Parathyroid adenoma (tissue), 2 donors: ENCODE measurements around the gene PRR11.

Experiments used
- H2AFZ ChIP-seq: fragments of 300-600 bp; sonication (generic); one replicate; pipeline ENCODE4 v1.7.0; 2017; ENCODE audit warnings: antibody characterized with exemption, mild to moderate bottlenecking
- H3K27ac ChIP-seq: fragments of 300-600 bp; sonication (generic); one replicate; pipeline ENCODE4 v1.7.0; 2017
- H3K27me3 ChIP-seq: fragments of 300-600 bp; sonication (generic); one replicate; pipeline ENCODE4 v1.7.0; 2017; ENCODE audit warnings: low read length; ENCODE audit not compliant: control insufficient read depth, insufficient read depth
- H3K36me3 ChIP-seq: fragments of 300-600 bp; sonication (generic); one replicate; pipeline ENCODE4 v1.7.0; 2017; ENCODE audit warnings: low read length; ENCODE audit not compliant: control insufficient read depth, insufficient read depth
- H3K4me1 ChIP-seq: fragments of 300-600 bp; sonication (generic); one replicate; pipeline ENCODE4 v1.7.0; 2017; ENCODE audit warnings: control low read depth
- H3K4me2 ChIP-seq: fragments of 300-600 bp; sonication (generic); one replicate; pipeline ENCODE4 v1.7.0; 2017; ENCODE audit warnings: low read length
- H3K4me3 ChIP-seq: fragments of 300-600 bp; sonication (generic); one replicate; pipeline ENCODE4 v1.7.0; 2017; ENCODE audit warnings: low read depth, low read length
- H3K79me2 ChIP-seq: fragments of 300-600 bp; sonication (generic); one replicate; pipeline ENCODE4 v1.7.0; 2017; ENCODE audit warnings: control low read depth
- H3K9ac ChIP-seq: fragments of 300-600 bp; sonication (generic); one replicate; pipeline ENCODE4 v1.7.0; 2017; ENCODE audit warnings: mild to moderate bottlenecking
- H3K9me3 ChIP-seq: fragments of 300-600 bp; sonication (generic); one replicate; pipeline ENCODE4 v1.7.0; 2017; ENCODE audit warnings: low read length; ENCODE audit not compliant: control insufficient read depth
- TF ChIP-seq, protein P1 (sequence below): fragments of 300-600 bp; sonication (generic); IDR thresholded peaks from one replicate; pipeline ENCODE4 v1.7.0; 2017; ENCODE audit warnings: antibody characterized with exemption, mild to moderate bottlenecking
- donor health status: primary hyperparathyroidism.

Gene PRR11

DNA sequence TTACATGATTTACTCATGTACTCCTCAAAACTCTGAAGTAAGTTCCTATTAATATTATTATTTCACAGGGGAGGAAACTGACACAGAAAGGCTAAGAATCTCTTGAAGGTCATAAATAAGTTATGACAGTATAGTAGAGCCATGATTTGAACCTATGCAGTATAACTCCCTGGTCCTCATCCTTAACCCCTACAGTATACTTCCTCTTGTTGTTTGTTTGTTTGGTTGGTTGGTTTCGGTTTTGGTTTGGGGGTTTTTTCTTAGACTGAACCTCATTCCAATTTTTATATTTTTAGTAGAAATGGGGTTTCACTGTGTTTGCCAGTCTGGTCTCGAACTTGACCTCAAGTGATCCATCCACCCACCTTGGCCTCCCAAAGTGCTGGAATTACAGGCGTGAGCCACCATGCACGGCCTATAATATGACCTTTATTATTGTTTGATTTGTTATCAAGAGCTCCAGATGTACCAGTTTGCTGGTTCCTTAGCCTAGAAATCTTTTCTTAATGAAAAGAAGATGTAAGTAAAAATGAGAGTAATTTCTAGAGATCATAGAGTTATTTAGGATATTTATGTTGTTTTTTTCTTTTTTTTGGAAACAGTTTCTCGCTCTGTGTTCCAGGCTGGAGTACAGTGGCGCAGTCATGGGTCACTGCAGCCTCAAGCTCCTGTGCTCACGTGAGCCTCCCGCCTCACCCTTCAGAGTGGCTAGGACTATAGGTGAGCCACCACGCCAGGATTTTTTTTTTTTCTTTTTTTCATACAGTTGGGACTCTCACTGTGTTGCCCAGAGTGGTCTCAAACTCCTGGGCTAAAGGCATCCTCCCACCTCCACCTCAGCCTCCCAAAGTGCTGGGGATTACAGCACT lies 4.8 kb downstream of the PRR11 start:
- Histone ChIP-seq H3K27me3 (no peaks in the 10 kb centered on the region), H3K4me2 (no peak overlapping the region)

DNA sequence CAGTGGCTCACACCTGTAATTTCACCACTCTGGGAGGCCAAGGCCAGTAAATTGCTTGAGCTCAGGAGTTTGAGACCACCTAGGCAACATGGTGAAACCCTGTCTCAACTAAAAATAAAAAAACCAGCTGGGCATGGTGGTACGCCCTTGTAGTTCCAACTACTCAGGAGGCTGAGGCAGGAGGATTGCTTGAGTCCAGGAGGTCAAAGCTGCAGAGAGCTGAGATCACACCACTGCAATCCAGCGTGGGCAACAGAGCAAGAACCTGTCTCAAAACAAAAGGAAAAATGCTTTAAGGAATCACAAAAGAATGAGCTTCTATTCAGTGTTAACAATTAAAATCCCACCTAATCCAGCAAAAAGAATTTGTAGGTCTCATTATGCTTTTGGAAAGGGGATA lies 5.9 kb downstream of the PRR11 start:
- Histone ChIP-seq H3K9ac (no peak overlapping the region), H3K27me3 (no peaks in the 10 kb centered on the region), H3K36me3 (no peaks in the 10 kb centered on the region), H2AFZ (no peak overlapping the region), H3K9me3 (no peaks in the 10 kb centered on the region), H3K4me2 (no peak overlapping the region), H3K4me3 (no peak overlapping the region), H3K4me1 (no peaks in the 10 kb centered on the region), H3K27ac (no peak overlapping the region), H3K79me2 (no peaks in the 10 kb centered on the region)
- TF ChIP-seq, protein P1, sequence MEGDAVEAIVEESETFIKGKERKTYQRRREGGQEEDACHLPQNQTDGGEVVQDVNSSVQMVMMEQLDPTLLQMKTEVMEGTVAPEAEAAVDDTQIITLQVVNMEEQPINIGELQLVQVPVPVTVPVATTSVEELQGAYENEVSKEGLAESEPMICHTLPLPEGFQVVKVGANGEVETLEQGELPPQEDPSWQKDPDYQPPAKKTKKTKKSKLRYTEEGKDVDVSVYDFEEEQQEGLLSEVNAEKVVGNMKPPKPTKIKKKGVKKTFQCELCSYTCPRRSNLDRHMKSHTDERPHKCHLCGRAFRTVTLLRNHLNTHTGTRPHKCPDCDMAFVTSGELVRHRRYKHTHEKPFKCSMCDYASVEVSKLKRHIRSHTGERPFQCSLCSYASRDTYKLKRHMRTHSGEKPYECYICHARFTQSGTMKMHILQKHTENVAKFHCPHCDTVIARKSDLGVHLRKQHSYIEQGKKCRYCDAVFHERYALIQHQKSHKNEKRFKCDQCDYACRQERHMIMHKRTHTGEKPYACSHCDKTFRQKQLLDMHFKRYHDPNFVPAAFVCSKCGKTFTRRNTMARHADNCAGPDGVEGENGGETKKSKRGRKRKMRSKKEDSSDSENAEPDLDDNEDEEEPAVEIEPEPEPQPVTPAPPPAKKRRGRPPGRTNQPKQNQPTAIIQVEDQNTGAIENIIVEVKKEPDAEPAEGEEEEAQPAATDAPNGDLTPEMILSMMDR, result no peak

More for the DNA sequence above, 4.8 kb downstream of the PRR11 start:
- Histone ChIP-seq H3K36me3 (no peaks in the 10 kb centered on the region), H3K27ac (no peak overlapping the region), H3K9ac (no peak overlapping the region), H3K4me1 (no peaks in the 10 kb centered on the region), H3K4me3 (no peak overlapping the region), H3K79me2 (no peaks in the 10 kb centered on the region), H3K9me3 (no peaks in the 10 kb centered on the region), H2AFZ (no peak overlapping the region)
- TF ChIP-seq, protein P1, result no peak

DNA sequence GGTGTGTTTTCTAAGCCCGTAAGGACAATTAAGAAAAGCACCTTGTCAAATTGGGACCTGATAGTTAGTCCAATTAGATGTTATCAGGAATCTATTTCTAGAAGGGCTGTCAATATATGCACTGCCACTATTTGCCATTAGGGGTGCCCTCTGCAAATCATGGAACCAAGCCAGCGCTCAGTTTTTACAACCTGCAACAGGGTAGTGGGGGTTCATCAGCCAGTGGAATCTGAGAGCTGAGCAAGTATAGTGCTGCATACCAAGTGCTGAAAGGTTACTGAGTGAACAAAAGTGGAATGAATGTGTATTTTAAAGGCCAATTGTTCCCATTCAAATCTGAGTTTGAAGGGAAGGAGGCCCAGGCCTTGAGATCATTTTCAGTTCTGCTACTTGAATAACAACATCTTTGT lies 10.4 kb downstream of the PRR11 start:
- Histone ChIP-seq H3K9me3 (no peaks in the 10 kb centered on the region), H3K27me3 (no peaks in the 10 kb centered on the region), H3K9ac (no peak overlapping the region), H3K4me2 (no peak overlapping the region), H3K79me2 (no peaks in the 10 kb centered on the region), H3K27ac (no peak overlapping the region), H3K36me3 (no peaks in the 10 kb centered on the region), H3K4me1 (no peaks in the 10 kb centered on the region), H2AFZ (peak overlapping the region; percentile 3), H3K4me3 (no peak overlapping the region)
- TF ChIP-seq, protein P1, result peak; percentile 40

- no peaks in the 10 kb centered on the region for H3K36me3 ChIP-seq
- H3K9me3 ChIP-seq, result no peaks in the 10 kb centered on the region
- no peaks in the 10 kb centered on the region for H3K79me2 ChIP-seq
- no peak overlapping the region for H3K9ac ChIP-seq
- H3K4me3 ChIP-seq, result no peak overlapping the region
- H2AFZ ChIP-seq, result no peak overlapping the region
- TF ChIP-seq, protein P1, result no peak
- H3K4me1 ChIP-seq, result no peaks in the 10 kb centered on the region
- H3K27ac ChIP-seq, result no peak overlapping the region
- no peaks in the 10 kb centered on the region for H3K27me3 ChIP-seq
- no peak overlapping the region for H3K4me2 ChIP-seq
Observed at GRCh38 chr17:59167571-59168001, 12.0 kb downstream of the PRR11 start.
